Measurements from ENCODE around the gene SEZ6.

SEZ6 gene

DNA sequence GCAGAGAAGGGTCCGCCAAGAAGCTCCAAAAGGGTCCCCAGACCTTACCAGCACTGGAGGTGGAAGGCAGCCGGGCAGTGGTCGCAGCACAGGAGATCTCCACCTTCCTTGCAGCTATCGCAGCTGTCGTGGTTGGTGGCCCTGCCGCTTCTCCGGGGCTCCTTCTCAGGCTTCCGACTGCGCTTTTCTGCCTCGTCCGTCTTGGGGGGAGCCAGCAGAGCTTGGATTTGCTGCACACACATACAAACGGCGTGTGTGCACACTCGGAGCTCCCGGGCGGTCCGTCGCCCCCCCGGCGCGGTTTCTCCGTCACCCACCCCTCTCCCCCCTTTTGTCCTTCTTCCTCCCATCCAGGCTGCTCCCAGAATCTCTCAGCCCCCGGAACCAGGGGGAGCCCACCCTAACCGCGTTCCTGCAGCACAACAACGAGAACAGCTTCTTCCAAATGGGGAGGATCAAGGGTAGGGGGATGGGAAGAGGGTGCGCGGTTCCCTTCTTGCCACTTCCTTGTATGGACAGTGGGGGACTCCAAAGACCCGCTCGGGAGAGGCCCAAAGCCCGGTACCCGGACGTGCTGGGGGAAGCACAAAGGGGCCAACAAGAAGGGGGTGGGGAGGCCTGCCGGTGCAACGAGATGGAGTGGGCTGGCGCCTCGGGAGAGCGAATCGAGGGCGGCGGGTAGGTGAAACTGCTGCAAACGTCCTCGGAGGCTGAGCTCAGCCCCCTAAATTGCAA, 55.6 kb downstream of the SEZ6 start:
- no peaks in the 10 kb centered on the region for H3K27me3 ChIP-seq (ENCODE audit: insufficient read depth, low read length)
- H3K9me3 ChIP-seq (ENCODE audit: low read length) = no peaks in the 10 kb centered on the region
- H3K4me1 ChIP-seq (ENCODE audit: insufficient read depth, low read length) = peaks cover 31% of the 10 kb centered on the region
- H3K4me3 ChIP-seq (ENCODE audit: low read length) = peak overlapping the region; percentile 88
- H3K36me3 ChIP-seq (ENCODE audit: insufficient read depth, low read length) = peaks cover 13% of the 10 kb centered on the region
- no peak overlapping the region for H2AFZ ChIP-seq (ENCODE audit: low read depth, low read length)

- no peaks in the 10 kb centered on the region for H3K27me3 ChIP-seq (ENCODE audit: insufficient read depth, low read length)
- peaks cover 31% of the 10 kb centered on the region for H3K4me1 ChIP-seq (ENCODE audit: insufficient read depth, low read length)
- peak overlapping the region; percentile 88 for H3K4me3 ChIP-seq (ENCODE audit: low read length)
- no peaks in the 10 kb centered on the region for H3K9me3 ChIP-seq (ENCODE audit: low read length)
- H3K36me3 ChIP-seq (ENCODE audit: insufficient read depth, low read length) = peaks cover 17% of the 10 kb centered on the region
- H2AFZ ChIP-seq (ENCODE audit: low read depth, low read length) = no peak overlapping the region
Observed at GRCh38 chr17:28949185-28950016, 56.4 kb downstream of the SEZ6 start.

- Histone ChIP-seq H3K27me3 (ENCODE audit: insufficient read depth, low read length) (no peaks in the 10 kb centered on the region), H3K4me1 (ENCODE audit: insufficient read depth, low read length) (peaks cover 31% of the 10 kb centered on the region), H2AFZ (ENCODE audit: low read depth, low read length) (no peak overlapping the region), H3K36me3 (ENCODE audit: insufficient read depth, low read length) (peaks cover 23% of the 10 kb centered on the region), H3K4me3 (ENCODE audit: low read length) (peak overlapping the region; percentile 88), H3K9me3 (ENCODE audit: low read length) (no peaks in the 10 kb centered on the region)
Observed at GRCh38 chr17:28948873-28949184, 57.0 kb downstream of the SEZ6 start.

DNA sequence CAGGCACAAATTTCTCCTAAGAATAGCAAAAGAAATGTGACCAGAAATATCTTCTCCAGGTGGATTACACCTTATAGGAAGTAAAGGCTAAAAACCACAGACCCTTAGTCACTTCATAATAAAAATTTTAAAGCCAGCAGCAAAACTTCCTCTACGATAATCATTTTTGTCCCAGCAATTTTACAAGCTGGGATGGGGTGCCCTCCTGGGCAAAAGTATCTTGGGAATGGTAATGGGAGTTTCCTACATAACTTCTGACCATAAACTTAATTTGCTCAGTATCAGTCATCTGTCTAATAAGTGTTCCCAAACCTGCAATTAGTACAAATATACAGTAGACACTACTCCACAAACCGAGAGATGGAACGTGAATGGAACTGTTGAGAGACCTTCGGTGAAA, 57.5 kb downstream of the SEZ6 start:
- H3K4me3 ChIP-seq (ENCODE audit: low read length) = peak overlapping the region; percentile 88
- H3K4me1 ChIP-seq (ENCODE audit: insufficient read depth, low read length) = peaks cover 30% of the 10 kb centered on the region
- H2AFZ ChIP-seq (ENCODE audit: low read depth, low read length) = no peak overlapping the region
- H3K9me3 ChIP-seq (ENCODE audit: low read length) = no peaks in the 10 kb centered on the region
- peaks cover 28% of the 10 kb centered on the region for H3K36me3 ChIP-seq (ENCODE audit: insufficient read depth, low read length)
- H3K27me3 ChIP-seq (ENCODE audit: insufficient read depth, low read length) = no peaks in the 10 kb centered on the region

DNA sequence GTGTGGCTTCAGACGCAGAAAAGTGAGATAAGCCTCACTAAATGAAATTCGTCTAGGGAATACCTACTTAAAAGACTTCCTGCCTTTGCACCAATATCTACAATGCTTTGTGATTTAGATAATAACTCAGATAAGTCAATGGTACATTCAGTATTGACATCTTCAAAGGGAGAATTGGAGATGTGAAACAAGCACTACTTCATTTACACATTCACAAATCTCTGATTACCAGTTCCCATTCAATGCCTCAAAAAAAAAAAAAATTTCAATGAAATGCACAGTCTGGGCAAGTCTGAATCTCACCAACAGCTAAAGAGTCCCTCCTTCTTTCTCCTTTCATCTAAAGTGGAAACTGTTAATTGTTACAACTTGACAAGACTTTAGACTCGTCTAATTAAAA, 58.2 kb downstream of the SEZ6 start:
- Histone ChIP-seq H3K27me3 (ENCODE audit: insufficient read depth, low read length) (no peaks in the 10 kb centered on the region), H3K9me3 (ENCODE audit: low read length) (no peaks in the 10 kb centered on the region), H3K4me1 (ENCODE audit: insufficient read depth, low read length) (peaks cover 23% of the 10 kb centered on the region), H3K36me3 (ENCODE audit: insufficient read depth, low read length) (peaks cover 32% of the 10 kb centered on the region), H2AFZ (ENCODE audit: low read depth, low read length) (no peak overlapping the region), H3K4me3 (ENCODE audit: low read length) (peak overlapping the region; percentile 88)

- Histone ChIP-seq H3K4me1 (ENCODE audit: insufficient read depth, low read length) (peaks cover 26% of the 10 kb centered on the region), H3K36me3 (ENCODE audit: insufficient read depth, low read length) (peaks cover 32% of the 10 kb centered on the region), H3K27me3 (ENCODE audit: insufficient read depth, low read length) (no peaks in the 10 kb centered on the region), H3K4me3 (ENCODE audit: low read length) (no peak overlapping the region), H2AFZ (ENCODE audit: low read depth, low read length) (no peak overlapping the region), H3K9me3 (ENCODE audit: low read length) (no peaks in the 10 kb centered on the region)
Observed at GRCh38 chr17:28946239-28946638, 59.6 kb downstream of the SEZ6 start.

- Histone ChIP-seq H3K4me1 (ENCODE audit: insufficient read depth, low read length) (peaks cover 38% of the 10 kb centered on the region), H3K9me3 (ENCODE audit: low read length) (no peaks in the 10 kb centered on the region), H3K36me3 (ENCODE audit: insufficient read depth, low read length) (peaks cover 32% of the 10 kb centered on the region), H2AFZ (ENCODE audit: low read depth, low read length) (no peak overlapping the region), H3K4me3 (ENCODE audit: low read length) (no peak overlapping the region), H3K27me3 (ENCODE audit: insufficient read depth, low read length) (no peaks in the 10 kb centered on the region)
Observed at GRCh38 chr17:28944862-28945741, 60.7 kb downstream of the SEZ6 start.

DNA sequence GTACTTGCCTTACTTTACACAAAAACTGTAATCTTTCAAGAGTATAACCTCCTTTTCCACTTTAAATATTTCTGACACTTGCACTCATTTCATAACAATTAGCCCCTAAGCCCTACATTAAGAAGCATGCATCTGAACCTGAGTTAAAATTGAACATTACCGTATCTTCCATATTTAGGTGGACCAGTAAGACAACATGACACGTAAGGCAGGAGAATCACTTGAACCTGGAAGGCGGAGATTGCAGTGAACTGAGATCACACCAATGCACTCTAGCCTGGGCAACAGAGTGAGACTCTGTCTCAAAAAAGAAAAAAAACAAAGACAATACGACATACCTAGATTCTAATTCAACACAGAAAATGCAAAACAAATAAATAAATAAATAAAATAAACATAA, 61.5 kb downstream of the SEZ6 start:
- peaks cover 32% of the 10 kb centered on the region for H3K36me3 ChIP-seq (ENCODE audit: insufficient read depth, low read length)

GRCh38 chr17:28942925-28943324, 62.9 kb downstream of the SEZ6 start:
- no peaks in the 10 kb centered on the region for H3K27me3 ChIP-seq (ENCODE audit: insufficient read depth, low read length)
- peaks cover 45% of the 10 kb centered on the region for H3K4me1 ChIP-seq (ENCODE audit: insufficient read depth, low read length)
- H2AFZ ChIP-seq (ENCODE audit: low read depth, low read length) = no peak overlapping the region
- no peak overlapping the region for H3K4me3 ChIP-seq (ENCODE audit: low read length)
- H3K36me3 ChIP-seq (ENCODE audit: insufficient read depth, low read length) = peaks cover 39% of the 10 kb centered on the region
- H3K9me3 ChIP-seq (ENCODE audit: low read length) = no peaks in the 10 kb centered on the region

More for the DNA sequence above, 61.5 kb downstream of the SEZ6 start:
- Histone ChIP-seq H3K4me1 (ENCODE audit: insufficient read depth, low read length) (peaks cover 45% of the 10 kb centered on the region), H3K27me3 (ENCODE audit: insufficient read depth, low read length) (no peaks in the 10 kb centered on the region), H3K4me3 (ENCODE audit: low read length) (no peak overlapping the region), H2AFZ (ENCODE audit: low read depth, low read length) (no peak overlapping the region), H3K9me3 (ENCODE audit: low read length) (no peaks in the 10 kb centered on the region)

- Histone ChIP-seq H3K4me1 (ENCODE audit: insufficient read depth, low read length) (peaks cover 47% of the 10 kb centered on the region), H3K36me3 (ENCODE audit: insufficient read depth, low read length) (peaks cover 32% of the 10 kb centered on the region), H3K27me3 (ENCODE audit: insufficient read depth, low read length) (no peaks in the 10 kb centered on the region), H3K4me3 (ENCODE audit: low read length) (no peak overlapping the region), H2AFZ (ENCODE audit: low read depth, low read length) (no peak overlapping the region), H3K9me3 (ENCODE audit: low read length) (no peaks in the 10 kb centered on the region)
Observed at GRCh38 chr17:28941251-28941650, 64.6 kb downstream of the SEZ6 start.

DNA sequence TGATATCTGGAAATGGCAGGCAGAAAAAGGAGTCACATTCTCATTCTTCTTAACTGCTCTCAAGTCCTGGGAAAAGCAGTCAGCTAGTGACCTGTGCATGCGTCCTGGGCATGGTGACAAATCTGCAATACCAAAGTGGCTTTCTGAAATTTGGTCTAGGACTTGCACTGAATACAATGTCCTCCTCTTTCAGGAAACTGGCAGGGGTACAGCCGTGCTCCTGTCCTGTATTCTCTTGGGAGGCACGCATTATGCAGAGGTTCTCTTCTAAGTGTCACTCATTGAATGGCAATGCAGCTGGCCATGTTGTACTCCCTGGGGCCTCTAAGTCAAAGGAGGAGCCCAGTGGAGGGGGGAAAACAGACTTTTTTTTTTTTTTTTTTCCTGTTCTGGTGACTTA, 65.2 kb downstream of the SEZ6 start:
- no peak overlapping the region for H2AFZ ChIP-seq (ENCODE audit: low read depth, low read length)
- H3K9me3 ChIP-seq (ENCODE audit: low read length) = no peaks in the 10 kb centered on the region
- H3K4me1 ChIP-seq (ENCODE audit: insufficient read depth, low read length) = peaks cover 51% of the 10 kb centered on the region
- H3K4me3 ChIP-seq (ENCODE audit: low read length) = no peak overlapping the region
- H3K27me3 ChIP-seq (ENCODE audit: insufficient read depth, low read length) = no peaks in the 10 kb centered on the region
- H3K36me3 ChIP-seq (ENCODE audit: insufficient read depth, low read length) = peaks cover 28% of the 10 kb centered on the region

- H3K9me3 ChIP-seq (ENCODE audit: low read length) = no peaks in the 10 kb centered on the region
- no peak overlapping the region for H2AFZ ChIP-seq (ENCODE audit: low read depth, low read length)
- H3K27me3 ChIP-seq (ENCODE audit: insufficient read depth, low read length) = no peaks in the 10 kb centered on the region
- H3K4me1 ChIP-seq (ENCODE audit: insufficient read depth, low read length) = peaks cover 52% of the 10 kb centered on the region
- no peak overlapping the region for H3K4me3 ChIP-seq (ENCODE audit: low read length)
- peaks cover 25% of the 10 kb centered on the region for H3K36me3 ChIP-seq (ENCODE audit: insufficient read depth, low read length)
Observed at GRCh38 chr17:28940142-28940541, 65.7 kb downstream of the SEZ6 start.

- Histone ChIP-seq H3K9me3 (ENCODE audit: low read length) (no peaks in the 10 kb centered on the region), H3K36me3 (ENCODE audit: insufficient read depth, low read length) (peaks cover 13% of the 10 kb centered on the region), H3K4me1 (ENCODE audit: insufficient read depth, low read length) (peaks cover 52% of the 10 kb centered on the region), H3K27me3 (ENCODE audit: insufficient read depth, low read length) (no peaks in the 10 kb centered on the region), H3K4me3 (ENCODE audit: low read length) (no peak overlapping the region), H2AFZ (ENCODE audit: low read depth, low read length) (no peak overlapping the region)
Observed at GRCh38 chr17:28938552-28938951, 67.3 kb downstream of the SEZ6 start.

All from neuron (in vitro differentiated cells).